DLD1 (cell line): Measurements from ENCODE around the gene MICB.
"Not testable (repeated sequence)": the region's sequence is repeated elsewhere in the genome, so short reads cannot be mapped to it uniquely, and the experiment has no call there.

Experiments
- in situ Hi-C: cut with HindIII; loops from 2 replicates; pipeline ENCODE4 v1.10.0; 2017; ENCODE audit warnings: low sequenced_read_pairs

MICB gene

DNA sequence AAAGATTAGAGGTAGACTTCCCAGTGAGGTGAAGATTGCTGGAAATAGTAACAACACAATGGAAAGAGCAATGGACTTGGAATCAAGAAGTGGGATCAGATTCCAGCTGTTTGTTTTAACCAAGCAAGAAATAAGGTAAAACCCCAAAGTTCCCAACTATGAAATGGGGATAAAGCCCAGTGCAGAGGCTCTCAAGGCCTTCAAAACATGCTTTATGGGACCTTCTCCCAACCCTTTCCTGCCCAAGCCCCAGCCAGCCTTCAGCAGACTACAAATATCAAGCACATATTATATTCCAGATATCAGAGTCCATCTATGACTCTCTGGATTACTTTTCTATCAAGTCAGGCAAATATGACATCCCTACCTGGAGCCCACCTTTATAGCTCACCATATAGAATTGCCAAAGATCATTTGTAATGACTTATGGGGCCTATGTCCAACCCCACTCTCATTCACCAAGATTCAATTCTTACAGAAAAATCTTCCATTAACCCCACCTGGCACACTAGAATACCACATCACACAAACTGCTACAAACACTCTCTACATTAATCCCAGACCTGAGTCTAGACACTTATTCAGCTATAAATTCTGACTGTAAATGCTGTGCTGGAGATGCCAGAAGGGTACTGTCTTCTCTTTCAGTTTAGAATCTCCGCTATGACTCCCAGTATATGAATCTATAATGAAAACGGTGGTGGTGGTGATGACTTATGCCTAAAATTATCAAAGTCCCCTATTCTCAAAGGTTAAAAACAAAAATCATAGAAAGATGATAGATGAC is 37.8 kb downstream of the MICB start:
- in situ Hi-C loops: no loop called here

GRCh38 chr6:31538805-31539400 is 41.0 kb downstream of the MICB start:
- in situ Hi-C loops: no loop called here

GRCh38 chr6:31540640-31541039 is 42.7 kb downstream of the MICB start:
- in situ Hi-C loops: no loop called here

GRCh38 chr6:31541059-31541657 is 43.2 kb downstream of the MICB start:
- in situ Hi-C loops: no loop called here

DNA sequence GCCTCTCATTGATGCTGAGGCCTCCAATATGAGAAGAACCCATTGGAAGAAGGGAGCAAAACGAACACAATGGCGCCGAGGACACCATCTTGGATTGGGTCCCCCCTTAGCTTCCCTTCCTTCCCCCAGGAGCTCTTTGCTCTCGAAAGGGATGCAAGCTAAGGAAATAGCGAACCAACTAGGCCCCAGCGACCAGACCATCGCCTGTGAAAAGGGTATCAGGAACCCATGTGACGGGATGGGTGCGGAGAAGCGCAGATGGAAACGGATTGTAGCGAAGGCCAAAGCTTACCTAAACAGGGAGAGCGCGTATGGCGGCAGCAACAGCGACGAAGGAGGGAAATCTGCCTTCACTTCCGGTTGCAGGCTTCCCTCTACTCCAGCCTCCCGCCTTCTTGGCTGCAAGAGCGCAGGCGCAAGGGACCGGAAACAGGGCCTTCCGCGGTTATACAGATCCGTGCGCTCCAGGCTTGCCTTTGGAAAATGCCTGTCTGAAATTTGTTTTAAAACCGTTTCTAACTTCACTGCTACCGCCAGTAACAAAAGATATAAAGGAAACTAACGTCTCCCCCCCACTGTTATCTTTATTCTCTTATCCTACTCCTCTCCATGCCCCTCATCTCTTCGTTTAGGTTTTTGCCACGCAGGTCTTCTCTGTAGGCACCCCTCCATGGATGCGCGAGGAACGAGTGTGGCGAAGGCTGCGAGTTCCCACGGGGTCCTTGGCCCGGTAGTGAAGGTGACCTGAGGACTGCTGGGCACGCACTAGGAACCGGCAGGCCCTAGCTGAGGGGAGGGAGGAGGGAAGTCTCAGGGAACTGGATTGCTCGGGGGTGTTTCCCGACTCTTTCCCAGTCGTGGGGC is 43.9 kb downstream of the MICB start, which contains the start of gene DDX39B:
TSS of gene DDX39B (minus strand) at position 346 of the 864 bp plus-strand sequence. CDS start 1,471 bp downstream, outside the sequence.
- in situ Hi-C loops: no loop called here

DNA sequence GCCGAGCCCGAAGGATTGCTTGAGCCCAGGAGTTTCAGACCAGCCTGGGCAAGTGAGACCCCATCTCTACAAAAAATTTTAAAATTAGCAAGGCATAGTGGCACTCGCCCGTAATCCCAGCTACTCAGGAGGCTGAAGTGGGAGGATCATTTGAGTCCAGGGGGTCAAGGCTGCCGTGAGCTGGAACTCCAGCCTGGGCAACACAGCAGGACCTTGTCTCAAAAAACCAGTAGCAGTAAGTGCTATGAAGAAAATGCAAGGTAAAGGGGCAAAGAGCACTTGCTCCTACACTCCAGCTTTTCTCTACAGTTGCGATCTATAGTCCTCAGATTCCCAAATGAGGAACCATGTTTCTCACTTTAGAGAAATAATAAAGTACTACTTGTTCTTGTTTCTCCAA is 45.7 kb downstream of the MICB start:
- in situ Hi-C loops: no loop called here

DNA sequence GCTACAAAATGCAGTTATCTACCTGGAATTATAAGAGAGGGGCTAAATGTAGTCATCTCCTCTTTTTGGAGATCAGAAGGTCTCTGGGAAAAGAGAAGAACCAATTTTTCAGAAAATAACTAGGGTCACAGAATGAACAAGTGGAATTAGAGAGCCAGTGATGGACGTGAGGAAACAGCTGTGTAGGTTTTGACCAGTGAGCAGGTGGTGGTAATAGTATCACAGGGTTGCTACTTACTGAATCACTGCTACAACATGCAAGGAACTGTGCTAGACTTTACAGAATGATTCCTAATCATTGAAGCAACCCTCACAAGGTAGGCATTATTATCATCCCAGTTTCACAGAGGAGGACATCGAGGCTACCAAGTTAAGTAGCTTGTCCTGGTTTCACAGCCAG is 46.7 kb downstream of the MICB start:
- in situ Hi-C loops: no loop called here

GRCh38 chr6:31545291-31545690 is 47.3 kb downstream of the MICB start:
- in situ Hi-C loops: no loop called here

DNA sequence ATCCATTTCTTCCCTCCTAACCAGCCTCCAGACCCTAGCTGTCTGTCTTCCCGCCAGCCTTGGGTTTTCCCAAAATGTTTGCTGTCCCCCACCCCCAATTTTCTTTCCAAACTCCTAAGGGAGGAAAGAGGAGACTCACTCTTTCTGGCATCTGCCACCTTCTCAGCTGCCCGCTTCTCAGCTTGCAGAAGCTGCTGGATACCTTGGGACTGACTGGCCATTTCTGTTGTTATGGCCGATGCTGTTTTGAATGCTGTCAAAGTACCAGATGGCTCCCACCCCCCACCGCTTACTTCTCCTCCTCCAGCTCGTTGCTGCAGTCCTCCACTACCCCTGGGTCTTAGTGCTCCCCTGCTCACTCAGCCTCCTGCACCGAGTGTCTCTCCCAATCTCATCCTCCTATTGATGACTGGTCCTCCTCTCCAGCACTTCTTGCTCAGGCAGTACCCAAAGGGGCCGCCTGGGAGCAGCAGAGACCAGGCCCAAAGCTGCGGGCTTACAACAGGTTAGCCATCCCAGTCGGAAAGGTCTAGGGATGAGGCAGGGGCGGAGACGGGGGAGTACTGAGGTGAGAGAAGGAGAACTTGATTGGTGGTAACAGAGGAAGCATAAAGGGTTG is 48.5 kb downstream of the MICB start, which contains the start of gene ATP6V1G2:
TSS of gene ATP6V1G2 (minus strand) at position 270 of the 619 bp plus-strand sequence. CDS start at position 221, 49 bp downstream.
- in situ Hi-C loops: no loop called here

GRCh38 chr6:31546958-31547726 is 49.2 kb downstream of the MICB start, which contains the start of gene NFKBIL1:
Gene NFKBIL1 (plus strand): TSS chr6:31547608. CDS start chr6:31547695, 87 bp downstream.
- in situ Hi-C loops: no loop called here

GRCh38 chr6:31547727-31548543 is 50.0 kb downstream of the MICB start:
- in situ Hi-C loops: no loop called here

- in situ Hi-C loops: no loop called here
These were observed 50.6 kb downstream of the MICB start for GRCh38 chr6:31548544-31548873.

- in situ Hi-C loops: not testable (repeated sequence)
These were observed 53.4 kb downstream of the MICB start for GRCh38 chr6:31551371-31551770.

DNA sequence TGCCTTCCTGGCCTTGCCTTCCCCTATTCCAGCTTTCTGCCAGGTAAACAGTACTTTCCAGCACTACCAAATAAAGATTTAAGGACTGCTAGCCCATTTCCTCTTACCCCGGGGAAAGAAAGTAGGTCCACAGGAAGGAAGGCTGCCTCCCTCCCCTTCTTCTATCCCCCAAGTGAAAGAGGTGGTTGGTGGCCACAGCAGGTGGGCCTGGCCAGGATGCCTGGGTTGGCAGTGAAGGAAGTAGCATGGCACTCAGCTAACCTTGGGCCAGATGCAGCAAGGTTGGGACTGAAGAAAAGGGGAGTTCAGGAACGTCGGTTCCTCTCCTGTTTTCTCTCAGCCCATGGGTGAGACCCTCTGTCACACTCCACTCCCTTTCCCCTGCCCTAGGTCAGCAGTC is 58.4 kb downstream of the MICB start:
- in situ Hi-C loops: no loop called here

DNA sequence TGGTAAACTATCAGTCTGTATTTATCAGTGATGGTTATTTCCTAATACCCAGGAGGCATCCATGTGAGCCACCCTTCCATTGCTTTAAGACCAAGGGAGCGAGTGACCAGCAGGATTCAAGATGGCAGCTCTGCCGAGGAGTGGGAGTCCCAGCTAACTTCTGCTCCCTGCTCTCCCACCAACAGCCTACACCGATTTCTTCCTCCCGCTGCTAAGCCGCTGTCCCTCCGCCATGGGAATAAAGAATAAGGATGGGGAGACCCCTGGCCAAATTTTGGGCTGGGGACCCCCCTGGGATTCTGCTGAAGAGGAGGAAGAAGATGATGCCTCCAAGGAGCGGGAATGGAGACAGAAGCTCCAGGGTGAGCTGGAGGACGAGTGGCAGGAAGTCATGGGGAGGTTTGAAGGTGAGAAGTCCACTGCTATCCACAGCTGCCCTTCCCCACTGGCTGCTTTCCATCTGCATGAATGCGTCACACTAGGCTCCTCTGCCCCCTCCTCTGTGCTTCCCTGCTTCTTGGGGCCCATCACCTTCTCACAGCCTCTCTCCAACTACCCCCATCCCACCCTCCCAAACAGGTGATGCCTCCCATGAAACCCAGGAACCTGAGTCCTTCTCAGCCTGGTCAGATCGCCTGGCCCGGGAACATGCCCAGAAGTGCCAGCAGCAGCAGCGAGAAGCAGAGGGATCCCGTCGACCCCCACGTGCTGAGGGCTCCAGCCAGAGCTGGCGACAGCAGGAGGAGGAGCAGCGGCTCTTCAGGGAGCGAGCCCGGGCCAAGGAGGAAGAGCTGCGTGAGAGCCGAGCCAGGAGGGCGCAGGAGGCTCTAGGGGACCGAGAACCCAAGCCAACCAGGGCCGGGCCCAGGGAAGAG is 59.7 kb downstream of the MICB start:
- in situ Hi-C loops: no loop called here

GRCh38 chr6:31558318-31558625 is 60.3 kb downstream of the MICB start:
- in situ Hi-C loops: no loop called here

- in situ Hi-C loops: no loop called here
These were observed 60.9 kb downstream of the MICB start for GRCh38 chr6:31558631-31559500.
